Omental fat pad (tissue), 4 donors: ENCODE results near the gene SOBP. TPM values are rescaled to one million over a fixed set of nuclear protein-coding genes. Genes with fewer than 3 reads are reported as not detected.

Source experiments
- ATAC-seq: fragments of 150-250 bp; one replicate; pipeline ENCODE4 v1.9.1; 2016; ENCODE audit warnings: mild to moderate bottlenecking, moderate library complexity; ENCODE audit not compliant: low FRiP score
- DNase-seq: peaks from one replicate; pipeline ENCODE4 v3.0.0-alpha.2; 2019; ENCODE audit warnings: low spot score
- total RNA-seq, 4 donors: library from RNA; depleted of rRNA; stranded (reverse); fragments of >200 nt; gene quantifications; one replicate each; pipeline ENCODE4 v1.1.0, GENCODE V29; 2016
- TF ChIP-seq, protein P1 (sequence below), 3 donors: fragments of 450-650 bp; IDR thresholded peaks; one replicate each; pipeline ENCODE4 v1.5.1; 2016 to 2017; ENCODE audit warnings: antibody characterized with exemption in 3 of 3, mild to moderate bottlenecking in 3 of 3, moderate library complexity in 2 of 3

SOBP gene
- total RNA-seq, 4 donors from 2014 or later, result 1.9 to 9.6 (median 4.0) TPM

DNA sequence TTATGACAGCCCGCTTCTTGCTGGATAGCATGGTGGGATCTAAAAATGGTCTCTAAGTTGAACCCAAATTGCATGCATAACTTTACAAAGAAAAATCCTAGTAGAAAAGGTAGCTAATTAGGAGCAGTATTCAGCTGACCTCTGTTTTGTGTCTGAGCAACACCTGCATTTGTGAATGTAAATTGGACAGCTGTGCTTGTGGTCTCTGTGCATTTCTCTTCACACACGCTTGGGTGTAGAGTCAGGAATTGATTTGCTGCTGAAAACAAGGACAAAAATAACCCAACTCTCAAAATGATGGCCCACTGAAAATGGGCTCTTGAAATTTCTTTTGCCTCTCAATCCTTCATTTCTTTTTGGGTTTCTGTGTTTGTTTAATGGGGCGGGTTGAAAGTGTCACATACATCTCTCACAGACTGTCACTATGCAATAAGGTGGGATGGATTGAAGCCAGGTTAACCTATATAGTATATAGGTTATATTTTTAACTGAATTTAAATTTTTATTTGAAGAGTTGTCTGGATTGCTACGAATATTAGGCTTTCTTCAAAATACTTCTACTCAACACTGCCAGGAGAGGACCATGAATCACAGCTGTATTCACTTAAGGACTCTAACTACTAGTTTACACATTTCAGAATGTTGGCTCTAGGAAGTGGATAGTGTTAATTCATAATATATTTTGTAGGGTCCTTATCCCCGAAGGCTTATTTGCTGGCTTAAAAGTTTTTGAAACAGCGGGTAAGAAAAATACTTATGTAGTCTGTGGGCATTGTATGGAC is 46.5 kb downstream of the SOBP start:
- TF ChIP-seq, protein P1, sequence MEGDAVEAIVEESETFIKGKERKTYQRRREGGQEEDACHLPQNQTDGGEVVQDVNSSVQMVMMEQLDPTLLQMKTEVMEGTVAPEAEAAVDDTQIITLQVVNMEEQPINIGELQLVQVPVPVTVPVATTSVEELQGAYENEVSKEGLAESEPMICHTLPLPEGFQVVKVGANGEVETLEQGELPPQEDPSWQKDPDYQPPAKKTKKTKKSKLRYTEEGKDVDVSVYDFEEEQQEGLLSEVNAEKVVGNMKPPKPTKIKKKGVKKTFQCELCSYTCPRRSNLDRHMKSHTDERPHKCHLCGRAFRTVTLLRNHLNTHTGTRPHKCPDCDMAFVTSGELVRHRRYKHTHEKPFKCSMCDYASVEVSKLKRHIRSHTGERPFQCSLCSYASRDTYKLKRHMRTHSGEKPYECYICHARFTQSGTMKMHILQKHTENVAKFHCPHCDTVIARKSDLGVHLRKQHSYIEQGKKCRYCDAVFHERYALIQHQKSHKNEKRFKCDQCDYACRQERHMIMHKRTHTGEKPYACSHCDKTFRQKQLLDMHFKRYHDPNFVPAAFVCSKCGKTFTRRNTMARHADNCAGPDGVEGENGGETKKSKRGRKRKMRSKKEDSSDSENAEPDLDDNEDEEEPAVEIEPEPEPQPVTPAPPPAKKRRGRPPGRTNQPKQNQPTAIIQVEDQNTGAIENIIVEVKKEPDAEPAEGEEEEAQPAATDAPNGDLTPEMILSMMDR (IDR thresholded peaks at IDR 0.05), result no peak
- no peak for ATAC-seq
- no peak for DNase-seq

DNA sequence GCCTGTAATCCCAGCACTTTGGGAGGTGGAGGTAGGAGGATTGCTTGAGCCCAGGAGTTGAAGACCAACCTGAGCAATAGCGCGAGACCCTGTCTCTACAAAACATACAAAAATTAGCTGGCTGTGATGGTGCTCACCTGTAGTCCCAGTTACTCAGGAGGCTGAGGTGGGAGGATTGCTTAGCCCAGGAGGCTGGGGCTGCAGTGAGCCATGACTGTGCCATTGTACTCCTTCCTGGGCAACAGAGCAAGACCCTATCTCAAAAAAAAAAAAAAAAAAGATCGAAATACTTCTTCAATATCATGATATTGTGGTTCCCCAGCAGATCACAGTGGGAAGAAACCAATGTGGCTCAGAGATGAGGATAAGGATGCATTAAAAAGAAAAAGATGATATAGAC is 47.6 kb downstream of the SOBP start:
- TF ChIP-seq, protein P1 (IDR thresholded peaks at IDR 0.05), result no peak
- DNase-seq (no peak), ATAC-seq (no peak)

DNA sequence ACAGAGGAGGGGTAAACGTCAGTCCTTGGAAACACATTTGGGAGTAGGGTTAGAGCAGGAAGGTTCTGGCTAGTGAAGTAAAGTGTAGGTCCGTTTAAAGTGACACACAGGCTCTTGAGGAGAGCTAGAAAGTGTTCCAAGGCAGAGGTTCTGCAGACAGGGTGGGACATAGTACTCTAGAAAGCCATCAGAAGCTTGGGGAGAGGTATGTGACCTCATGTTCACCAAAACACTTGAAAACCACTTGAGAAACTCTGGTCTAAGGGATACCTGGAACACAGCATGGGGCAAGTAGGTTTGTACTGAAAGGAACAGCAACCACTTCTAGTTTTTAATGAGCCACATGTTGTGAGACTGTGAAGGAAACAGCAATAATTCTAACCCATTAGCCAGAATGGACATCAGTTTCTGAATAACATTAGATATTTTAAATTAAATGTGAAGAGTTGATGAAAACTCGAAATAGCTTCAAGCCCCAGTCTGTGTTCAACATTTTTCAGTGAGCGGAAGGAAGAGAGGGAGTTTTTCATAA is 49.0 kb downstream of the SOBP start:
- DNase-seq (no peak), ATAC-seq (no peak)
- TF ChIP-seq, protein P1 (IDR thresholded peaks at IDR 0.05), result no peak

DNA sequence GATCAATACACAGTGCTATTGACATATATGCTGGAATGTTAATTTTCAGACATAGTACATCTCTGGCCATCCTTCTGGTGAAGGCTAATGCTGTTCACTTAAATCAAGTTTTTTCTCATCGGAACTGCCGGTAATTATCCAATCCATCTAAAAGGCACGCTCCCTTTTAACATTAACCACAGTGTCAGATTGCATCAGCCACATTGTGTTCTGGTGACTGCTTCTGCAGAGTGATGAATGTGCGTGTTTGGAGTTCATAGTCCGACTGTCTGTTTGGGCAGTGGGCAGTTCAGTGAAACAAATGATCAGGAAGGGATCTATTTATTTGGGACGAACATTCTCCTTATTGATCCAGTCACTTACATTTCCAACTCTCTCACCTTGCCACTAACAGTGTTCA is 49.5 kb downstream of the SOBP start:
- TF ChIP-seq, protein P1 (IDR thresholded peaks at IDR 0.05), result no peak
- DNase-seq (no peak), ATAC-seq (no peak)

DNA sequence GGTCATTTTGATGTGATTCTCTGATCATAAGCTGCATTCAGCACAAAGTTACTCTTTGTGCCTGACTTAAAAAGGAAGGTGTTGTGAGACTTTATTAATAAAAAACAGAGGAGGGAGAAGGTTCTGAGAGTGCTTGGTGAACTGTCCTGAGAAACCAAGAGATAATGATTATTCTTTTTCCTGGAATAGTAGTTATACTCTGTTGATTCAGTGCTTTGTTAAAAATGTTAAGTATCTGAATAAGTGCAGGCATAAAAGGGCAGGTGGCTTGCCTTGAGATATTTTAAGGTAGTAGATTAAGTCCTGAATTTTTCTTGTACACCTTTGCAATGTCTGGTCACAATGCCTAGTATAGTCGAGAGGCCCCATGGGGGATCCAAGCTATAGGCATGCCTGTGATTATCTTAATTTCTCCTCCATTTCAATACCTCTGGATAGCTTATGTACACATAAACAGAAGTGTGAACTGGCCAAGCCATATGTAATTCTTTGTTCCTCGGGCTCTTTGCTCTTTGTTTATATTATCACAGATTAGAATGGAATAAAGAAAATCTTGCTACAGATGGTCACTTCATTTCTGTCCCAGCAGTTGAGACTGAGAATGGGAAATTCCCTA is 50.0 kb downstream of the SOBP start:
- TF ChIP-seq, protein P1 (IDR thresholded peaks at IDR 0.05), result no peak
- no peak for DNase-seq
- no peak for ATAC-seq

DNA sequence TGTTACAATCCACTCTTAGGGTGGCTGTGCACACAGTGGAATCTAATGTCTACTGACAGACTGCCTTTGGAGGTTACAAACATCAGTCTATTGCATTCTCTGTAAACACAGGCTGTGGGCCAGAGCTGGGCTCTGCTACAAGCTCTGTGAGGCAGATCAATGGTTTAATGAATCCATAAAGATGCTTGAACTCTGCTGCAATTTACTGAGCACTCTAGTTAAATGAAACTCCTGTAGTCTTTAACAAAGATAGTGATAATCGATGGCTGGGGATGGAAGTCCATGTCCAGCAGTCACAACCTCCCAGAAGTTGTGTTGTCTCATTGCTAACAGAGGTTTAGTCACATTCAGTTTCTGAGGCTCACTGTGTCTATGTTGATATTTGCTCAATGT is 50.5 kb downstream of the SOBP start:
- ATAC-seq (no peak), DNase-seq (no peak)
- TF ChIP-seq, protein P1 (IDR thresholded peaks at IDR 0.05), result no peak
